ENCODE data around the gene PRELID1.

DNA sequence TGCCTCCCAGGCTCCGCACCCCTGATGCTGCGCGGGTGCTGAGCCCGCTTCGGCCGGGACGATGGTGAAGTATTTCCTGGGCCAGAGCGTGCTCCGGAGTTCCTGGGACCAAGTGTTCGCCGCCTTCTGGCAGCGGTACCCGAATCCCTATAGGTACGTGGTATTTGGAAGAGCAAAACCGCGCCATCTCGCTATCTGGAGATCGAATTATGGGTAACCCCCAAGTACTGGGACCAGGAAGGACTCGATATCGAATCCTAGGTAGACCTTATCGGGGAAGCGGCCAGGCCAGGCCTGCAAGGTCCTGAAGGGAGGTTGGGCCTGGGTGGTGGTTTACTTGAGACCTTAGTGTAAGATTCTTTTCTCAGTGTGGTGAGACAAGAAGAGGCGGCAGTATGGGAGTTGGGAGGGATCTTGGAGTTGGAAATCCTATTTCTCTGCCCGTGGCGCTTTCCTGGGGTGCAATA is 359 bp downstream of the PRELID1 start:
- TF ChIP-seq EZH2 (IDR thresholded peaks at IDR 0.05; ENCODE audit: borderline replicate concordance, low read length) = no peak
- TF ChIP-seq, protein P1, sequence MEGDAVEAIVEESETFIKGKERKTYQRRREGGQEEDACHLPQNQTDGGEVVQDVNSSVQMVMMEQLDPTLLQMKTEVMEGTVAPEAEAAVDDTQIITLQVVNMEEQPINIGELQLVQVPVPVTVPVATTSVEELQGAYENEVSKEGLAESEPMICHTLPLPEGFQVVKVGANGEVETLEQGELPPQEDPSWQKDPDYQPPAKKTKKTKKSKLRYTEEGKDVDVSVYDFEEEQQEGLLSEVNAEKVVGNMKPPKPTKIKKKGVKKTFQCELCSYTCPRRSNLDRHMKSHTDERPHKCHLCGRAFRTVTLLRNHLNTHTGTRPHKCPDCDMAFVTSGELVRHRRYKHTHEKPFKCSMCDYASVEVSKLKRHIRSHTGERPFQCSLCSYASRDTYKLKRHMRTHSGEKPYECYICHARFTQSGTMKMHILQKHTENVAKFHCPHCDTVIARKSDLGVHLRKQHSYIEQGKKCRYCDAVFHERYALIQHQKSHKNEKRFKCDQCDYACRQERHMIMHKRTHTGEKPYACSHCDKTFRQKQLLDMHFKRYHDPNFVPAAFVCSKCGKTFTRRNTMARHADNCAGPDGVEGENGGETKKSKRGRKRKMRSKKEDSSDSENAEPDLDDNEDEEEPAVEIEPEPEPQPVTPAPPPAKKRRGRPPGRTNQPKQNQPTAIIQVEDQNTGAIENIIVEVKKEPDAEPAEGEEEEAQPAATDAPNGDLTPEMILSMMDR (conservative IDR thresholded peaks at IDR 0.05 in 1 of 2, IDR thresholded peaks at IDR 0.05 in 1 of 2; ENCODE audit: extremely low read depth in 1 of 2, insufficient read depth in 1 of 2, low read depth in 1 of 2, low read length in 2 of 2) = no peak

Measured in mammary epithelial cell (primary cell).